Skeletal muscle tissue (tissue), 4 donors: ENCODE measurements around the gene B3GAT3. TPM values are rescaled to one million over a fixed set of nuclear protein-coding genes. Genes with fewer than 3 reads are reported as not detected.
"Not testable (repeated sequence)": the region's sequence is repeated elsewhere in the genome, so short reads cannot be mapped to it uniquely, and the experiment has no call there.

Source experiments
- H3K27ac ChIP-seq: one replicate; pipeline ENCODE4 v1.7.0; 2013; ENCODE audit warnings: mild to moderate bottlenecking, low read depth, low read length, inconsistent platforms
- H3K27me3 ChIP-seq, 3 donors: one replicate each; pipeline ENCODE4 v1.7.0; 2013; ENCODE audit warnings: low read length in 3 of 3; ENCODE audit not compliant: control insufficient read depth in 3 of 3, insufficient read depth in 3 of 3
- H3K36me3 ChIP-seq, 3 donors: one replicate each; pipeline ENCODE4 v1.7.0; 2013; ENCODE audit warnings: low read length in 3 of 3; ENCODE audit not compliant: control insufficient read depth in 3 of 3, insufficient read depth in 3 of 3
- H3K4me1 ChIP-seq, 3 donors: one replicate each; pipeline ENCODE4 v1.7.0; 2013; ENCODE audit warnings: low read length in 3 of 3, mild to moderate bottlenecking in 3 of 3; ENCODE audit not compliant: control insufficient read depth in 3 of 3, insufficient read depth in 3 of 3
- H3K4me3 ChIP-seq, 3 donors: one replicate each; pipeline ENCODE4 v1.7.0; 2013; ENCODE audit warnings: low read length in 3 of 3
- H3K9ac ChIP-seq, 3 donors: one replicate each; pipeline ENCODE4 v1.7.0; 2013; ENCODE audit warnings: low read length in 3 of 3, mild to moderate bottlenecking in 3 of 3, moderate library complexity in 2 of 3, low read depth in 1 of 3
- H3K9me3 ChIP-seq, 3 donors: one replicate each; pipeline ENCODE4 v1.7.0; 2013; ENCODE audit warnings: low read length in 3 of 3; ENCODE audit not compliant: control insufficient read depth in 3 of 3
- total RNA-seq: library from RNA; depleted of rRNA; stranded (reverse); fragments of >200 nt; gene quantifications from one replicate; pipeline ENCODE4 v1.2.3, GENCODE V29; 2014
- donor health status: Osteomylitis.

Gene B3GAT3
- total RNA-seq, 1 donor from 2014 or later: 8.4 TPM

GRCh38 chr11:62656796-62657429 lies 35.1 kb upstream of the B3GAT3 start:
- H3K36me3 ChIP-seq: no peaks in the 10 kb centered on the region
- no peak overlapping the region for H3K4me3 ChIP-seq
- H3K9me3 ChIP-seq: no peaks in the 10 kb centered on the region
- no peak overlapping the region for H3K9ac ChIP-seq
- no peaks in the 10 kb centered on the region for H3K27me3 ChIP-seq
- peaks cover 7 to 14% (median 9%) of the 10 kb centered on the region in 3 donors for H3K4me1 ChIP-seq
- no peak overlapping the region for H3K27ac ChIP-seq

- Histone ChIP-seq H3K9ac (no peak overlapping the region), H3K36me3 (peaks cover 4 to 6% (median 5%) of the 10 kb centered on the region in 3 donors), H3K4me1 (peaks cover 11 to 18% (median 12%) of the 10 kb centered on the region in 3 donors), H3K27me3 (no peaks in the 10 kb centered on the region), H3K4me3 (no peak overlapping the region), H3K9me3 (no peaks in the 10 kb centered on the region), H3K27ac (no peak overlapping the region)
Observed at GRCh38 chr11:62654297-62654696, 32.5 kb upstream of the B3GAT3 start.

- H3K27ac ChIP-seq: peak overlapping the region; percentile 91
- no peaks in the 10 kb centered on the region for H3K27me3 ChIP-seq
- H3K9ac ChIP-seq: peak overlapping the region; percentile 97 to 99 (median 98)
- peak overlapping the region; percentile 85 to 93 (median 91) for H3K4me3 ChIP-seq
- H3K9me3 ChIP-seq: no peaks in the 10 kb centered on the region
- H3K4me1 ChIP-seq: peaks cover 12 to 23% (median 20%) of the 10 kb centered on the region in 3 donors
- H3K36me3 ChIP-seq: peaks cover 22% of the 10 kb centered on the region in 3 donors
Observed at GRCh38 chr11:62652161-62653006, 30.6 kb upstream of the B3GAT3 start.

GRCh38 chr11:62650283-62650682 lies 28.5 kb upstream of the B3GAT3 start:
- H3K9ac ChIP-seq, H3K9me3 ChIP-seq, H3K27ac ChIP-seq, H3K4me3 ChIP-seq, H3K27me3 ChIP-seq: not testable (repeated sequence)
- peaks cover 22% of the 10 kb centered on the region in 3 donors for H3K36me3 ChIP-seq
- peaks cover 25 to 36% (median 35%) of the 10 kb centered on the region in 3 donors for H3K4me1 ChIP-seq

DNA sequence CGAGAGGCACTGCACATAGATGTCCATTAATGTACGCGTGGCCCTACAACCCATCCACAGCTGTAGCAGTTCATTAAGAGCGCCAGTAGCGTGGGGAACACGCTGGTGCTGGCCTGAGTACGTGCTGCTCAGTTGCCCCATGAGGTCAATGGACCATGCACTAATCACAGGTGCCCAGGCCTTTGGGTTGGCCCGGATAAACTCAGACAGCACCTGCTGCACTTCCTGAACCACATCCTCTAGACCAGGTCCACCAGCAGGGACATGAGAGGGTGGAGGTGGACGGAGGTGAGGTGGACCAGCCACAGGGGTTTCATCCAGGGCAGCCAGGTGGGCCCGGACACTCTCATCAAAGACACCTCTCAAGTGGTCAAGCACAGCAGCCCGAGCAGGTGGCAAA lies 27.7 kb upstream of the B3GAT3 start:
- Histone ChIP-seq H3K27me3 (no peaks in the 10 kb centered on the region), H3K4me1 (peaks cover 30 to 42% (median 41%) of the 10 kb centered on the region in 3 donors), H3K9ac (no peak overlapping the region), H3K36me3 (peaks cover 22 to 28% (median 22%) of the 10 kb centered on the region in 3 donors), H3K9me3 (no peaks in the 10 kb centered on the region), H3K27ac (no peak overlapping the region), H3K4me3 (no peak overlapping the region)

DNA sequence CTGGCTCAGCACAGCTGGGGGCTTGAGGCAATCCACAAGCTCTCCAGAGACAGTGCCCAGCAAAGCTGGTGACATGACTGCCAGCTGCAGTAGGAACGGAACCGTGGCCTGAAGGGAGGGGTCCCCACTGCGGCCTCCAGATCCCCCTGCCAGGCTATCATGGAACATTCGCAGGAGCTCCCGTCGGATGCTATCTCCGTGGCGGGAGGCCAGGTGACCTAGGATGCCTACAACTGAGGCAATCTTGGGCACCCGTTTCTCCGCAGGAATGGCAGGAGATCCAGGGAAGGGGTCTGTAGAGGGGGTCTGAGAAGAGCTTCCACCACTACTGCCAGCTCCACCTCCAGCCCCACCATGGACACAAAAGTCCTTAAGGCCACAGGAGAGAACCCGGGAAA lies 27.2 kb upstream of the B3GAT3 start:
- H3K4me3 ChIP-seq: no peak overlapping the region
- peaks cover 25 to 33% (median 26%) of the 10 kb centered on the region in 3 donors for H3K36me3 ChIP-seq
- H3K4me1 ChIP-seq: peaks cover 34 to 44% (median 42%) of the 10 kb centered on the region in 3 donors
- H3K9me3 ChIP-seq: no peaks in the 10 kb centered on the region
- no peak overlapping the region for H3K9ac ChIP-seq
- no peak overlapping the region for H3K27ac ChIP-seq
- no peaks in the 10 kb centered on the region for H3K27me3 ChIP-seq

- H3K9me3 ChIP-seq: no peaks in the 10 kb centered on the region
- H3K27me3 ChIP-seq: no peaks in the 10 kb centered on the region
- no peak overlapping the region for H3K4me3 ChIP-seq
- H3K27ac ChIP-seq: no peak overlapping the region
- H3K4me1 ChIP-seq: peaks cover 34 to 44% (median 39%) of the 10 kb centered on the region in 3 donors
- no peak overlapping the region for H3K9ac ChIP-seq
- H3K36me3 ChIP-seq: peaks cover 25 to 33% (median 26%) of the 10 kb centered on the region in 3 donors
Observed at GRCh38 chr11:62648185-62648966, 26.6 kb upstream of the B3GAT3 start.

- Histone ChIP-seq H3K27ac (no peak overlapping the region), H3K4me3 (no peak overlapping the region), H3K9me3 (no peaks in the 10 kb centered on the region), H3K9ac (no peak overlapping the region), H3K36me3 (peaks cover 25 to 38% (median 26%) of the 10 kb centered on the region in 3 donors), H3K27me3 (no peaks in the 10 kb centered on the region), H3K4me1 (peaks cover 33 to 40% (median 35%) of the 10 kb centered on the region in 3 donors)
Observed at GRCh38 chr11:62647609-62648005, 25.8 kb upstream of the B3GAT3 start.

DNA sequence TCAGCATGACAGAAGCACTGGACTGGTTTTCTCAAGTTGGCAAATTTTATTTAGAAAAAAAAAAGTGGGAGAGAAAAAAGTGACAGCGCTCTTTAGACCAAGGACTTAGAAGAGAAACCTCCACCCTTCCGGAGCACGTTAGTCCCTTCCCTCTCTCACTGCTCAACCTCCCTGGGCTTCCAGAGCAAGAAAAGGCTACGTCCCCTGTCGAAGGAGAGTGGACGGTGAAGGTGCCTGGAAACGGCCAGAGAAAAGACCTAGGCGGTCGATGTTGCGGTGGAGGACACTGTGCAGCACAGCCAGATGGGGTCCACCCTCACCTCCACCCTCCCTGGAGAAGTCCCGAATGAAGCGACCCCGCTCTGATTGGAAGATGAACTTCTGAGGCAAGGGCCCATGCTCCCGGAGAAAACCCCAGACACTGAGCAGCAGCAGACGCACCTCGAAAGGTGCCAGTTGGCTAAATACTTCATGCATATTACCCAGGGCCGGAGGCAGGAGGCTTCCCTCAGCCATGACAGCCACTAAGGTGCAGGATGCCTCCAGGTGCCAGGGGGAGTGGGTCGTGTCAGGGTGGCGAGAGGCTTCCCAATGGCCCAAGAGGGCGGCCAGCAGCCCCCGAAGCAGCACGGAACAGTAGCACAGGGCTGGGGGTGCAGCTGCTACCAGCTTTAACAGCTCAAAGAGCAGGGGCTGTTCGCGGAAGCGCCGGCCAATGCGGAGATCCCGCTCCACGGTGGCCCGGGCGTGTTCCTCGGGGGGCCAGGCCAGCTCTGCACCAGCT lies 25.2 kb upstream of the B3GAT3 start:
- Histone ChIP-seq H3K9me3 (no peaks in the 10 kb centered on the region), H3K4me3 (peak overlapping the region; percentile 56 to 60 (median 59)), H3K4me1 (peaks cover 27 to 36% (median 29%) of the 10 kb centered on the region in 3 donors), H3K27ac (peak overlapping the region; percentile 1), H3K36me3 (peaks cover 25 to 39% (median 26%) of the 10 kb centered on the region in 3 donors), H3K27me3 (no peaks in the 10 kb centered on the region), H3K9ac (peak overlapping the region; percentile 20 to 60 (median 29))
